Right lobe of liver (tissue), 4 donors: ENCODE measurements around the gene CAPZB.

Experiments used
- CTCF ChIP-seq, 4 donors: fragments of 200-600 bp in 3 of 4; fragments of 450-650 bp in 1 of 4; IDR thresholded peaks; one replicate each; pipeline versions ENCODE4 v1.5.1 to v1.8.0; 2016 to 2022; ENCODE audit warnings: antibody characterized with exemption in 4 of 4, mild to moderate bottlenecking in 2 of 4
- POLR2A ChIP-seq: fragments of 450-650 bp; IDR thresholded peaks from one replicate; pipeline ENCODE4 v1.6.1; 2017; ENCODE audit warnings: antibody characterized with exemption, mild to moderate bottlenecking
- donor health status: DM: no; HTN: no; CAD: no.
- donor health status: DM: no; HTN: no; CAD: no.
- donor health status: DM: no; HTN: yes; CAD: no.

DNA sequence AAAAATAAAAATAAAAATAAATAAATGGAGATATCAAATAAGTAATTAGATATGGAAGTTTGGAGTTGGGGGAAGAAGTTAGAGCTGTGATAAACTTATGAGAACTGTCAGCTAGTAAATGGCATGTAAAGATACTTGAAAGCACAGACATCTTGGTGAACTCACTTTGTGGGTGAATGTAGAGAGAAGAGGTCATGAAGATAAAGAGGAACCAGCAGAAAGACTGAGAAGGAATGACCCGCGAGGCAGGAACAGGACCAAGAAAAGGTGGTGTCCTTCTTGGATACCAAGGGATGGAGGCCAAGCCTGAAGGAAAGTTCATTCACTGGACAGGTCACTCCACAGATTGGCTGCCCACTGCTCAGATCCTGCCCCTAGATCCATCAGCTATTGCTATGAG lies 4.7 kb upstream of the CAPZB start:
- TF ChIP-seq POLR2A (no peak), CTCF (IDR thresholded peaks at IDR 0.05) (no peak)
